HG03565 (cell line): ENCODE data around the gene TMEM121B.

ENCODE experiments used
- ATAC-seq: cut with Tn5 transposase; IDR thresholded peaks from one replicate; pipeline ENCODE4 v1.9.1; 2021; ENCODE audit warnings: mild to moderate bottlenecking, moderate library complexity; ENCODE audit not compliant: unreplicated experiment

TMEM121B gene

GRCh38 chr22:17095538-17095937 lies 25.6 kb downstream of the TMEM121B start:
- no peak for ATAC-seq

DNA sequence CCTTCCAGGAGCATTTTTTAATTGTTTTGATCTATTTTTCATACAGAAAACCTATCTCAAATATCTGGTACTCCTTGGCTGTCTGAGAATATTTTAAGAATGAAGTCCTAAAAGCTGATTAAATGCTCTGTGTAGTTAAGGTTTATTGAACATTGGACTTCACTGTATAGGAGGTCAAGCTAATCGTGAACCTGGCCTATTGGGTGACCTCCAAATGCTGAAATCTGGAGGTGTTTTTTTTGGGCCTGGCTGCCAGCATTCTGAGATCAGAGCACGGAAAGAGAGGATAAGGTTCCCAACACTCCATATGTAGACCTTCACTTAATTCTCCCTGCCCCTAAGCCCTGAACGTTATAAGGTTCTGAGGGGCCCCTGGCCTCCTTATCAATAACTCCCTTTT lies 28.1 kb downstream of the TMEM121B start:
- ATAC-seq, result no peak

DNA sequence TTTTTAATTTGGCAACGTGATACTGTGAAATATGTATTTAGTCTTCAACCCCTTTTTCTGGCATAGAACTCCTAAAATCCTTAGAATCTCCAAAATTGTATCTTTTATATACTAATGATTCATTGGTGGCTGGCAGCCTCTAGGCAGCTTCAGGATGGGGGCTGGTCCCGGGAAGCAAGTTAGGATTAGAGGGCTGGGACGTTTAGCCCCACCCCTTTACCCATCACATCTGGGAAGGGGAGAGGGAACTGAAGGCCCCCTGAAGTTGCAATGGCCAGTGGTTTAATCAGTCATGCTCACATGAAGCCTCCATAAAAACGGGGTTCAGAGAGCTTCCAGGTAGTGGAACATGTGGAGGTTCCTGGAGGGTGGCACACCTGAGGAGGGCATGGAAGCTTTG lies 29.3 kb downstream of the TMEM121B start:
- no peak for ATAC-seq

GRCh38 chr22:17090550-17090949 lies 30.6 kb downstream of the TMEM121B start:
- ATAC-seq, result no peak

DNA sequence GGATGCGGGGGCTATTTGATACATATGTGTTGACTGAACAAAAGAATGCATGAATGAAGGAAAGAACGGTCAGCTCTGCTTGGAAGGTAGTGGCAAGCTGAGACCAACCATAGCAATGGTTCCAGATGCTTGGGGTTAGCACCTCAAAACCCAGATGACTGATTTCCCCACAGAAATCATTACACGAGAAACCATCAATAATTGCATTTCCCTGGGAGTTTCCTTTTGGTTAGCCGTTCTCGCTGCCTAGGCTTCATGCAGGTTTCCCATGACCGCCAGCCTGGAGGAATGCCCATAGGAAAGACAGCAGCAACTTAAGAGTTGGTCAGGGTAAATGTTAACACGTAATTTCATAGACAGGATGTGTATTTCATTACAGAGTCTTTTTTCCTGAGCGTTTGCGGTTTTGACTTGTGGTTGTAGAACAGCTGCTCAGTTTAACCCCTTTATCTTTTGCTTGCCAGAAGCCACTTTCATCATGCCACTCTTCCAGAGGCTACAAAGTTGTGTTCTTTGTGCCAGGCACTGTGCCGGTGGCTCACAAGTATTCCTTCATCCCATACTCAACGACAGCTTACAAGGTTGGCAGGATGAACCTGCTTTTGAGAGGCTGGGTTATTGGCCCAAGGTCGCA lies 33.5 kb downstream of the TMEM121B start:
- peak; percentile 35 for ATAC-seq

- ATAC-seq, result no peak
Observed at GRCh38 chr22:17086788-17087497, 34.2 kb downstream of the TMEM121B start.

DNA sequence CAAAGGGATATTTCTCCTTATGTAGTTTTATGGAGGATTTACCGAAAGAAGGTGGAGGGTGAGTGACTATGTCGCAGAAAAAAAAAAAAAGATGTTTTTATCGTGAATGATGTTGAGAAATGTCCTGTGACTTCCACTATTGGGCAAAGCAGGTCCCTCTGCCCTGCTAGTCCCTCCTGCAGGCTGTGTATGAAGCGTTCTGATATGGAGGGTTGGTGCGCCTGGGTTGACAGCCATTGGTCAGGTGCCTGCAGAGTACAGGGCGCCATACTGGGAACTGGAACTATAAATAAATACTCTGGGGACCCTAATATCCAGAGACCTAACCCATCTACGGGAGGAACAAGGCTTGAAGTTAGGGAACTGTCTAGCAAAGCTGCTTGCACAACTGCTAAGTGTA lies 34.9 kb downstream of the TMEM121B start:
- ATAC-seq, result no peak

DNA sequence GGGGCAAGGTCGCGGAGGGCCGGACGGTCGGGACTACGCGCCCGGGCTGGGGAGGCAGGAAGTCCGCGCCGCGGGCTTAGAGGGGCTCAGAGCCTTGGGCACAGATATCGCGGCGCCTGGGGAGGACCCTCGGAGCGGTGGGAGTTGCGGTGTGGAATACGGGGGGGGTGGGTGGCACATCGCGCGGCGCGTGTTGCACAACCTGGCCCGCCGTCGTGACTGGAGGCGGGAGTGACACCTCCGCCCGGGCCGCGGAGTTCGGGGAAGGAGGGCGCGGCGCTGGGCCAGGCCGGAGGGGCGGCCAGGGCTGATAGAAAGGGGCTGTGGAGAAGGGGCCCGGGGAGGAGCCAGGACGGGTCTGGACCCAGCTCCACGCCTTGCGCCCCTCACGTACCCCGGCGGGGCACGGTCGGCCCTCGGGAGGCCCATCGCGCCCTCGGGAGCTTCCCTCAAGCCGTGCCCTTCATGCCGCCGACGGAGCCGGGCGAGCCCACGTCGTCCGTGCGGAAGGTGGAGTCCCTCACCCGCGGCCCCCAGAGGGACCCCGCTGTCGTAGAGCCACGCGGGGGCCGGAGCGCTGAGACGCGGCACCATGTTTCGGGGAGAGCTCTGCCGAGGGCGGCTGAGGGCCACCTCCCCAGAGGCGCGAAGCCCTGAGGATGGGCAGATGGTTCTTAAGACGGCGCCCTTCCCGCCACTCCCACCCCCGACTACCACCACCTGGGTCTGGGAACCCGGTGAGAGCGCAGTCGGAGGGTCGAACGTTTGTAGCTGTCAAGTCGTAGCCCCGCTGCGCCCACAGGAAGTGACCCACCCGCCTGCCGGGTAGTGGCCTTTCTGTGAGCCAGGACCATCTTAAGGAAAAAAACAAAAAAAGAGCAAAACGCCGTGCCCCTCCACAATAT lies 35.6 kb downstream of the TMEM121B start:
- ATAC-seq, result no peak

DNA sequence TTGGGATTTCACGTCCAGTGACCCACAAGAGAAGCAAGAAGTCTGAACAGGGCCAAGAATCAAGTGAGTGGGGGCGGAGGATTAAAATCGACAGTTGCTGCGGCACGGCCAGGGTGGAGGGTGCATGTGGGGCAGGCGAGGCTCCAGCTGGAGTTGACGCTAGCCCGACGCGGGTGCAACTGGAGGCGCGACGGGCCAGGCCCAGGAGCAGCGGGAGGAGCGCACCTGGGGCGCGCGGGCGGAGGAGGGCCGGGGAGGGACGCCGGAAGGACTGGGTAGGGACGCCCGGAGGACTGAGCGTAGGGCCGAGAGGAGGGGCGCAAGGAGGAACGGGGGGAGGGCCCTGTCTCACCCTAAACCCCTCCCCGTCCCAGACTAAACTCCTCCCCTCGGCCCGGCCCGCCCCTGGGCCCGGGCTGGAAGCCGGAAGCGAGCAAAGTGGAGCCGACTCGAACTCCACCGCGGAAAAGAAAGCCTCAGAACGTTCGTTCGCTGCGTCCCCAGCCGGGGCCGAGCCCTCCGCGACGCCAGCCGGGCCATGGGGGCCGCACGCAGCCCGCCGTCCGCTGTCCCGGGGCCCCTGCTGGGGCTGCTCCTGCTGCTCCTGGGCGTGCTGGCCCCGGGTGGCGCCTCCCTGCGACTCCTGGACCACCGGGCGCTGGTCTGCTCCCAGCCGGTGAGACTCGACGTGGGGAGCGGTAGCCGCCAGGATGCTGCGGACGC lies 36.4 kb downstream of the TMEM121B start, which contains the start of gene IL17RA:
Gene IL17RA (plus strand): TSS at position 447 of the 723 bp plus-strand sequence. CDS start 92 bp downstream, at position 539.
- peak; percentile 76 for ATAC-seq

DNA sequence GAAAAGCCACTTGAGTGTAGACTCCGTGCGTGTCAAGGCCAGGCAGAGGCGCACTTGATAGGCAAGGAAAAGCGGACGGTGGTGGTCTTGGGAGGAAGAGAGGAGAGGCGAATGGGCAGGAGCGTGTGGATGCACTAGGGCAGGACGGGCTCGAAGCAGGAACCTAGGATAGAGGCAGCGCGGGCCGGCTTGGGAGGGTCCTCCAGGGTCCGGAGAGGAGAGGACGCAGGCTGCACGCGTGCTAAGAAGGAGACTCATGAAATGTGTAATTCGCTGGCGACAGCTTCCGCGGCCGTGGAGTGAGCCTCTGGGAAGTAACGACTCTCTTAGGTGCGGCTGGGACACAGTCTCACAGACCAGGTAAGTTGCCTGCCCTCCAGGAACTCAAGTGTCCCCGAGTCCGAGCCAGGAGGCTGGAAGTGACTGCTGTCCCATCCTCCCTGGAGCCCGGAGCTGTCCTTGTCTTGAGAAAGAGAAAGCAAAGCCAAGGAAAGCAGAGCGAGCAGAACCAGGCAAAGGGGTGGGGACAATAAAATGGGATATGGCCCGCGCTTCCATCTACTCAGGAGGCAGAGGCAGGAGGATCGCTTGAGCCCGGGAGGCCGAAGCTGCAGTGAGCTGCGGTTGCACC lies 37.2 kb downstream of the TMEM121B start:
- ATAC-seq, result no peak

GRCh38 chr22:17083255-17083654 lies 37.9 kb downstream of the TMEM121B start:
- no peak for ATAC-seq

DNA sequence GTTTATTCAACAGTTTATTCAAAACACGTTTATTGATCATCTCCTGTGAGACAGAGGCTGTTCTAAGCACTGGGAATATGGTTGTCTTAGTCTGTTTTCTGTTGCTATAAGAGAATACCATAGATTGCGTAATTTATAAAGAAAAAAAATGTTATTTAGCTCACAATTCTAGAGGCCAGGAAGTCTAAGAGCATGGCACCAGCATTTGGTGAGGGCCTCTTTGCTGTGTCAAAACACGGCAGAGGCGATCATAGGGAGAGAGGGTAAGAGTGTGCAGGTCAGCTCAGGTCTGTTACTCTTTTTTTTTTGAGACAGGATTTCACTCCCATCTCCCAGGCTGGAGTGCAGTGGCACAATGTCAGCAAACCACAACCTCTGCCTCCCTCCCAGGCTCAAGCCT lies 41.6 kb downstream of the TMEM121B start:
- ATAC-seq, result no peak

GRCh38 chr22:17077255-17077654 lies 43.9 kb downstream of the TMEM121B start:
- ATAC-seq, result no peak

DNA sequence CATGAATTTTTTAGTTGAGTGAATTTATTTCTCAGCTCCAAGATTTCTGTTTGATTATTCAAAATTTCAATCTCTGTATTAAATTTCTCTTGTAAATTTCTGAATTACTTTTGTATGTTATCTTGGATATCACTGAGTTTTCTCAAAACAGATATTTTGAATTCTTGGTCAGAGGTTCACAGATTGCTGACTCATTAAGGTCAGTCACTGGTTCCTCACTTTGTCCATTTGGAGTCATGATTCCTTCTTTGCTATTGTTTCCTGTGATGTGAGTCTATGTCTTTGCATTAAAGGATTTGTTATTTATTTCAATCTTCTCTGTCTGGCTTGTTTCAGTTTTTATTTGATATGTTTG lies 46.5 kb downstream of the TMEM121B start:
- no peak for ATAC-seq

- ATAC-seq, result no peak
Observed at GRCh38 chr22:17072877-17073276, 48.3 kb downstream of the TMEM121B start.
